Measurements from ENCODE around the gene KIR2DL1. TPM values are rescaled to one million over a fixed set of nuclear protein-coding genes. Genes with fewer than 3 reads are reported as not detected.
"Not testable (repeated sequence)": the region's sequence is repeated elsewhere in the genome, so short reads cannot be mapped to it uniquely, and the experiment has no call there.

Gene KIR2DL1
- polyA plus RNA-seq, 1 donor from 2014 or later = not detected

DNA sequence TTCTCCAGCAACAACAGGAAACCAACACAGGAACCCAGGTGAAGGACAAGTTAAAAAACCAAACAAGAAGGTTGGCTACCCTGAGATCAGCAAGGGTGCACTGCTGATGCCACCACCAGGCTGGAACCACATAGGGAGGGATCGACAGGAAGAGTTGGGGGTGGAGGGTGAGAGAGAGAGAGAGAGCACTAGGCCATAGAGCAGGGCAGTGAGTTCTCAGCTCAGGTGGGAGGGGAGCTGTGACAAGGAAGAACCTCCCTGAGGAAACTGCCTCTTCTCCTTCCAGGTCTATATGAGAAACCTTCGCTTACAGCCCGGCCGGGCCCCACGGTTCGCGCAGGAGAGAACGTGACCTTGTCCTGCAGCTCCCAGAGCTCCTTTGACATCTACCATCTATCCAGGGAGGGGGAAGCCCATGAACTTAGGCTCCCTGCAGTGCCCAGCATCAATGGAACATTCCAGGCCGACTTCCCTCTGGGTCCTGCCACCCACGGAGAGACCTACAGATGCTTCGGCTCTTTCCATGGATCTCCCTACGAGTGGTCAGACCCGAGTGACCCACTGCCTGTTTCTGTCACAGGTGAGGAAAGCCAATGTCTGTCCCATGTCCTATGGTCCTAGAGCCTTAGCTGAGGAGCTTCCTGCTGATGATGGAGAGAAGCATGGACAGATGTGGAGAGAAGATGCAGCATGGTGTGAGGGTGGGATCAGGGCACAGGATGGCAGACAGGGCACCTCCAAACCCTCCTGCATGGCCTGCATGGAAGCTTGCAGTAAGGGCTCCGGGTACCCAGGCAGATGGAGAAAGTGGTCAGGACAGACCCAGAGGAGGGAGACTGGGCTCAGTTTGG, 36.3 kb downstream of the KIR2DL1 start:
- no peak overlapping the region for H3K4me2 ChIP-seq (ENCODE audit: low read length)
- H3K79me2 ChIP-seq (replicated peaks; ENCODE audit: insufficient read depth, low read length) = no peaks in the 10 kb centered on the region
- H3K4me3 ChIP-seq (ENCODE audit: low read length) = no peak overlapping the region
- no peaks in the 10 kb centered on the region for H3K36me3 ChIP-seq (ENCODE audit: insufficient read depth, low read length)
- no peak overlapping the region for H3K27ac ChIP-seq (ENCODE audit: low read length)
- H4K20me1 ChIP-seq (ENCODE audit: insufficient read depth) = no peaks in the 10 kb centered on the region
- no peaks in the 10 kb centered on the region for H3K9me2 ChIP-seq (ENCODE audit: insufficient read depth, low read length)
- no peak overlapping the region for H2AFZ ChIP-seq (ENCODE audit: low read depth, low read length)
- H3K27me3 ChIP-seq (ENCODE audit: insufficient read depth, low read depth, low read length) = no peaks in the 10 kb centered on the region
- no peaks in the 10 kb centered on the region for H3K9me3 ChIP-seq (ENCODE audit: low read length)
- no peak overlapping the region for H3K9ac ChIP-seq (ENCODE audit: low read length)
- TF ChIP-seq MXI1 (conservative IDR thresholded peaks at IDR 0.05; ENCODE audit: poor library complexity, severe bottlenecking) = no peak
- no peak for TF ChIP-seq EP300 (conservative IDR thresholded peaks at IDR 0.05; ENCODE audit: poor library complexity, severe bottlenecking)
- H3F3A ChIP-seq (ENCODE audit: insufficient read depth, low read length, poor library complexity, severe bottlenecking) = no peaks in the 10 kb centered on the region

DNA sequence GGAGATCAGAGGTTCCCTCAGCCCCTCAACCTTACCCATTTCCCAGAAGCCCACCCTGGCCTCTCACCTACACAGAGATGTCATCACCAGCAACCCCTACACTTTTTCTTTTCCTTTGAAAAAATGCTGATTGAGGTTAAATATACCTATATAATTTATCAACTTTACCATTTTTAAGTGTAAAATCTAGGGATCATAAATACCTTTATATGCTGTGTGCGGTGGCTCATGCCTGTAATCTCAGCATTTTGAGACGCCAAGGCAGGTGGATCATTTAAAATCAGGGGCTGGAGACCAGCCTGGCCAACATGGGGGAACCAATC, 36.9 kb downstream of the KIR2DL1 start:
- H3K36me3 ChIP-seq (ENCODE audit: insufficient read depth, low read length) = no peaks in the 10 kb centered on the region
- no peak overlapping the region for H3K4me2 ChIP-seq (ENCODE audit: low read length)
- H3K9me2 ChIP-seq (ENCODE audit: insufficient read depth, low read length) = no peaks in the 10 kb centered on the region
- H3K79me2 ChIP-seq (replicated peaks; ENCODE audit: insufficient read depth, low read length) = no peaks in the 10 kb centered on the region
- no peak overlapping the region for H3K9ac ChIP-seq (ENCODE audit: low read length)
- no peaks in the 10 kb centered on the region for H3F3A ChIP-seq (ENCODE audit: insufficient read depth, low read length, poor library complexity, severe bottlenecking)
- no peaks in the 10 kb centered on the region for H3K27me3 ChIP-seq (ENCODE audit: insufficient read depth, low read depth, low read length)
- H3K27ac ChIP-seq (ENCODE audit: low read length) = no peak overlapping the region
- no peak for TF ChIP-seq POLR2AphosphoS5 (IDR thresholded peaks at IDR 0.05)
- TF ChIP-seq RAD21 (conservative IDR thresholded peaks at IDR 0.05) = no peak
- TF ChIP-seq, protein P1, sequence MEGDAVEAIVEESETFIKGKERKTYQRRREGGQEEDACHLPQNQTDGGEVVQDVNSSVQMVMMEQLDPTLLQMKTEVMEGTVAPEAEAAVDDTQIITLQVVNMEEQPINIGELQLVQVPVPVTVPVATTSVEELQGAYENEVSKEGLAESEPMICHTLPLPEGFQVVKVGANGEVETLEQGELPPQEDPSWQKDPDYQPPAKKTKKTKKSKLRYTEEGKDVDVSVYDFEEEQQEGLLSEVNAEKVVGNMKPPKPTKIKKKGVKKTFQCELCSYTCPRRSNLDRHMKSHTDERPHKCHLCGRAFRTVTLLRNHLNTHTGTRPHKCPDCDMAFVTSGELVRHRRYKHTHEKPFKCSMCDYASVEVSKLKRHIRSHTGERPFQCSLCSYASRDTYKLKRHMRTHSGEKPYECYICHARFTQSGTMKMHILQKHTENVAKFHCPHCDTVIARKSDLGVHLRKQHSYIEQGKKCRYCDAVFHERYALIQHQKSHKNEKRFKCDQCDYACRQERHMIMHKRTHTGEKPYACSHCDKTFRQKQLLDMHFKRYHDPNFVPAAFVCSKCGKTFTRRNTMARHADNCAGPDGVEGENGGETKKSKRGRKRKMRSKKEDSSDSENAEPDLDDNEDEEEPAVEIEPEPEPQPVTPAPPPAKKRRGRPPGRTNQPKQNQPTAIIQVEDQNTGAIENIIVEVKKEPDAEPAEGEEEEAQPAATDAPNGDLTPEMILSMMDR (IDR thresholded peaks at IDR 0.05; ENCODE audit: poor library complexity, severe bottlenecking) = no peak
- TF ChIP-seq EP300 (conservative IDR thresholded peaks at IDR 0.05; ENCODE audit: poor library complexity, severe bottlenecking) = no peak
- TF ChIP-seq, protein P2, sequence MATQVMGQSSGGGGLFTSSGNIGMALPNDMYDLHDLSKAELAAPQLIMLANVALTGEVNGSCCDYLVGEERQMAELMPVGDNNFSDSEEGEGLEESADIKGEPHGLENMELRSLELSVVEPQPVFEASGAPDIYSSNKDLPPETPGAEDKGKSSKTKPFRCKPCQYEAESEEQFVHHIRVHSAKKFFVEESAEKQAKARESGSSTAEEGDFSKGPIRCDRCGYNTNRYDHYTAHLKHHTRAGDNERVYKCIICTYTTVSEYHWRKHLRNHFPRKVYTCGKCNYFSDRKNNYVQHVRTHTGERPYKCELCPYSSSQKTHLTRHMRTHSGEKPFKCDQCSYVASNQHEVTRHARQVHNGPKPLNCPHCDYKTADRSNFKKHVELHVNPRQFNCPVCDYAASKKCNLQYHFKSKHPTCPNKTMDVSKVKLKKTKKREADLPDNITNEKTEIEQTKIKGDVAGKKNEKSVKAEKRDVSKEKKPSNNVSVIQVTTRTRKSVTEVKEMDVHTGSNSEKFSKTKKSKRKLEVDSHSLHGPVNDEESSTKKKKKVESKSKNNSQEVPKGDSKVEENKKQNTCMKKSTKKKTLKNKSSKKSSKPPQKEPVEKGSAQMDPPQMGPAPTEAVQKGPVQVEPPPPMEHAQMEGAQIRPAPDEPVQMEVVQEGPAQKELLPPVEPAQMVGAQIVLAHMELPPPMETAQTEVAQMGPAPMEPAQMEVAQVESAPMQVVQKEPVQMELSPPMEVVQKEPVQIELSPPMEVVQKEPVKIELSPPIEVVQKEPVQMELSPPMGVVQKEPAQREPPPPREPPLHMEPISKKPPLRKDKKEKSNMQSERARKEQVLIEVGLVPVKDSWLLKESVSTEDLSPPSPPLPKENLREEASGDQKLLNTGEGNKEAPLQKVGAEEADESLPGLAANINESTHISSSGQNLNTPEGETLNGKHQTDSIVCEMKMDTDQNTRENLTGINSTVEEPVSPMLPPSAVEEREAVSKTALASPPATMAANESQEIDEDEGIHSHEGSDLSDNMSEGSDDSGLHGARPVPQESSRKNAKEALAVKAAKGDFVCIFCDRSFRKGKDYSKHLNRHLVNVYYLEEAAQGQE (IDR thresholded peaks at IDR 0.05; ENCODE audit: borderline replicate concordance) = no peak
- TF ChIP-seq SMC3 (conservative IDR thresholded peaks at IDR 0.05; ENCODE audit: poor library complexity) = no peak
- no peak for TF ChIP-seq EZH2 (IDR thresholded peaks at IDR 0.05; ENCODE audit: borderline replicate concordance, insufficient read depth, low read length, poor library complexity, severe bottlenecking)
- TF ChIP-seq TAF1 (IDR thresholded peaks at IDR 0.05; ENCODE audit: low read depth) = no peak
- no peak for TF ChIP-seq MXI1 (conservative IDR thresholded peaks at IDR 0.05; ENCODE audit: poor library complexity, severe bottlenecking)
- H3K4me3 ChIP-seq (ENCODE audit: low read length) = no peak overlapping the region
- no peak overlapping the region for H2AFZ ChIP-seq (ENCODE audit: low read depth, low read length)
- no peaks in the 10 kb centered on the region for H3K9me3 ChIP-seq (ENCODE audit: low read length)
- no peaks in the 10 kb centered on the region for H4K20me1 ChIP-seq (ENCODE audit: insufficient read depth)

DNA sequence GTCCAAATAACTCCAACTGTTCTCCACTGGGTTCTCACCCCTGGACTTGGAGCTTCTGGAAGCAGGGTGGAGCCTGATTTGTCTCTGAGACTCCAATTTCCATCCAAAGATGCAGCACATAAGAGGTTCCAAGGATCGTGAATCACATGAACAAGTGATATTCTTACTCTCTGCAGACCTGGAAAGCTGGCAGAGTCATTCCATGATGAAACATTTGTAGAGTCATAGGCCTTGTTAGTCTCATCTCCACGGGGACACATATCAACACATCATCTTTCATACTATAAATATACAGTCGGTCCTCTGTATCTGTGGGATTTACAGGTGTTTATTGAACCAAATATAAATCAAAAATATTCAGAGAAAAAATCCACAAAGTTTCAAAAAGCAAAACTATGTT, 45.0 kb downstream of the KIR2DL1 start:
- not testable (repeated sequence) for H3K9me3 ChIP-seq (ENCODE audit: low read length); H3K9me2 ChIP-seq (ENCODE audit: insufficient read depth, low read length); H2AFZ ChIP-seq (ENCODE audit: low read depth, low read length); H4K20me1 ChIP-seq (ENCODE audit: insufficient read depth); H3K4me2 ChIP-seq (ENCODE audit: low read length); H3K79me2 ChIP-seq (replicated peaks; ENCODE audit: insufficient read depth, low read length); H3K27me3 ChIP-seq (ENCODE audit: insufficient read depth, low read depth, low read length); H3K4me3 ChIP-seq (ENCODE audit: low read length); H3K9ac ChIP-seq (ENCODE audit: low read length); H3F3A ChIP-seq (ENCODE audit: insufficient read depth, low read length, poor library complexity, severe bottlenecking); H3K27ac ChIP-seq (ENCODE audit: low read length); H3K36me3 ChIP-seq (ENCODE audit: insufficient read depth, low read length)

DNA sequence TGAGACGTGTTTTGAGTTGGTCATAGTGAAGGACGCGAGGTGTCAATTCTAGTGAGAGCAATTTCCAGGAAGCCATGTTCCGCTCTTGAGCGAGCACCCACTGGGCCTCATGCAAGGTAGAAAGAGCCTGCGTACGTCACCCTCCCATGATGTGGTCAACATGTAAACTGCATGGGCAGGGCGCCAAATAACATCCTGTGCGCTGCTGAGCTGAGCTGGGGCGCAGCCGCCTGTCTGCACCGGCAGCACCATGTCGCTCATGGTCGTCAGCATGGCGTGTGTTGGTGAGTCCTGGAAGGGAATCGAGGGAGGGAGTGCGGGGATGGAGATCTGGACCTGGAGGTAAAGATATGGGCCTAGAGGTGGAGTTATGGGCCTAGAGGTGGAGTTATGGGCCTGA, 46.7 kb downstream of the KIR2DL1 start, which contains the start of gene KIR3DL1:
KIR3DL1 (plus strand) TSS at position 218 of the 400 bp plus-strand sequence.
- H3K9me3 ChIP-seq (ENCODE audit: low read length); H3K9me2 ChIP-seq (ENCODE audit: insufficient read depth, low read length); H2AFZ ChIP-seq (ENCODE audit: low read depth, low read length); H3K79me2 ChIP-seq (replicated peaks; ENCODE audit: insufficient read depth, low read length); H3F3A ChIP-seq (ENCODE audit: insufficient read depth, low read length, poor library complexity, severe bottlenecking); H3K4me2 ChIP-seq (ENCODE audit: low read length); H4K20me1 ChIP-seq (ENCODE audit: insufficient read depth); H3K9ac ChIP-seq (ENCODE audit: low read length); H3K4me3 ChIP-seq (ENCODE audit: low read length); H3K27ac ChIP-seq (ENCODE audit: low read length); H3K36me3 ChIP-seq (ENCODE audit: insufficient read depth, low read length); H3K27me3 ChIP-seq (ENCODE audit: insufficient read depth, low read depth, low read length): not testable (repeated sequence)

Measured in neural cell (in vitro differentiated cells).